Neural cell (in vitro differentiated cells): Measurements from ENCODE around the gene AMD1. TPM values are rescaled to one million over a fixed set of nuclear protein-coding genes. Genes with fewer than 3 reads are reported as not detected.

ENCODE experiments used
- H2AFZ ChIP-seq: fragments of 200-600, 300-800 bp; sonication (generic), shearing (Covaris generic); 2 replicates; pipeline ENCODE4 v1.6.0; 2014; ENCODE audit warnings: low read depth, mild to moderate bottlenecking, antibody characterized with exemption, low read length, moderate library complexity
- H3F3A ChIP-seq: fragments of 200-600 bp; shearing (Covaris generic); 2 replicates; pipeline ENCODE4 v1.6.1; 2016; ENCODE audit warnings: mild to moderate bottlenecking, moderate library complexity, mixed read lengths, antibody characterized with exemption, low read length; ENCODE audit not compliant: insufficient read depth, poor library complexity, severe bottlenecking
- H3K27ac ChIP-seq: fragments of 200-600, 300-800 bp; sonication (generic), shearing (Covaris generic); 2 replicates; pipeline ENCODE4 v1.5.1; 2014; ENCODE audit warnings: mild to moderate bottlenecking, low read length, moderate library complexity
- H3K27me3 ChIP-seq: fragments of 300-800, 200-600 bp; sonication (generic), shearing (Covaris generic); 2 replicates; pipeline ENCODE4 v1.6.0; 2014; ENCODE audit warnings: mild to moderate bottlenecking, low read depth, low read length, moderate library complexity; ENCODE audit not compliant: insufficient read depth
- H3K36me3 ChIP-seq: fragments of 300-800, 200-600 bp; sonication (generic), shearing (Covaris generic); 2 replicates; pipeline ENCODE4 v1.5.1; 2014; ENCODE audit warnings: mild to moderate bottlenecking, antibody characterized with exemption, low read length, moderate library complexity; ENCODE audit not compliant: insufficient read depth
- H3K4me2 ChIP-seq: fragments of 300-800, 200-600 bp; sonication (generic), shearing (Covaris generic); 2 replicates; pipeline ENCODE4 v1.6.0; 2014; ENCODE audit warnings: mild to moderate bottlenecking, low read length
- H3K4me3 ChIP-seq: fragments of 300-800, 200-600 bp; sonication (generic), shearing (Covaris generic); 2 replicates; pipeline ENCODE4 v1.5.1; 2014; ENCODE audit warnings: mild to moderate bottlenecking, low read length, moderate library complexity
- H3K79me2 ChIP-seq: fragments of 200-600 bp; shearing (Covaris generic); replicated peaks from 2 replicates; pipeline ENCODE4 v1.6.0; 2014; ENCODE audit warnings: mild to moderate bottlenecking, low read length, moderate library complexity; ENCODE audit not compliant: insufficient read depth
- H3K9ac ChIP-seq: fragments of 300-800, 200-600 bp; sonication (generic), shearing (Covaris generic); 2 replicates; pipeline ENCODE4 v1.6.1; 2016; ENCODE audit warnings: mild to moderate bottlenecking, low read length, mixed read lengths
- H3K9me2 ChIP-seq: fragments of 200-600 bp; shearing (Covaris generic); 2 replicates; pipeline ENCODE4 v1.6.1; 2016; ENCODE audit warnings: mild to moderate bottlenecking, low read length, mixed read lengths; ENCODE audit not compliant: insufficient read depth
- H3K9me3 ChIP-seq: fragments of 200-600, 300-800 bp; sonication (generic), shearing (Covaris generic); 2 replicates; pipeline ENCODE4 v1.6.1; 2016; ENCODE audit warnings: mild to moderate bottlenecking, mixed run types, low read length, moderate library complexity, mixed read lengths
- H4K20me1 ChIP-seq: fragments of 200-600 bp; shearing (Covaris generic); 2 replicates; pipeline ENCODE4 v1.6.1; 2016; ENCODE audit warnings: mild to moderate bottlenecking, mixed run types; ENCODE audit not compliant: insufficient read depth
- CTCF ChIP-seq: fragments of 450-650 bp; IDR thresholded peaks from 2 replicates; pipeline ENCODE4 v1.5.1; 2014; ENCODE audit warnings: antibody characterized with exemption, mild to moderate bottlenecking, moderate library complexity; ENCODE audit not compliant: poor library complexity, severe bottlenecking
- EP300 ChIP-seq: fragments of 450-650 bp; conservative IDR thresholded peaks from 2 replicates; pipeline ENCODE4 v1.6.1; 2014; ENCODE audit warnings: antibody characterized with exemption, mild to moderate bottlenecking, moderate library complexity; ENCODE audit not compliant: poor library complexity, severe bottlenecking
- EZH2 ChIP-seq: fragments of 200-600, 300-800 bp; shearing (Covaris generic), sonication (generic); IDR thresholded peaks from 2 replicates; pipeline ENCODE4 v1.6.1; 2014; ENCODE audit warnings: antibody characterized with exemption, low read length, borderline replicate concordance, mild to moderate bottlenecking; ENCODE audit not compliant: insufficient read depth, poor library complexity, severe bottlenecking
- MXI1 ChIP-seq: fragments of 450-650 bp; conservative IDR thresholded peaks from 2 replicates; pipeline ENCODE4 v1.6.1; 2014; ENCODE audit warnings: antibody characterized with exemption, mild to moderate bottlenecking; ENCODE audit not compliant: poor library complexity, severe bottlenecking
- POLR2AphosphoS5 ChIP-seq: IDR thresholded peaks from 2 replicates; pipeline ENCODE4 v1.6.1; 2012
- RAD21 ChIP-seq: fragments of 450-650 bp; conservative IDR thresholded peaks from 2 replicates; pipeline ENCODE4 v1.6.1; 2014; ENCODE audit warnings: antibody characterized with exemption, mild to moderate bottlenecking, moderate library complexity
- REST ChIP-seq: IDR thresholded peaks from 2 replicates; pipeline ENCODE4 v1.6.1; 2012; ENCODE audit warnings: borderline replicate concordance
- SMC3 ChIP-seq: fragments of 450-650 bp; conservative IDR thresholded peaks from 2 replicates; pipeline ENCODE4 v1.6.1; 2014; ENCODE audit warnings: antibody characterized with exemption, mild to moderate bottlenecking, moderate library complexity; ENCODE audit not compliant: poor library complexity
- TAF1 ChIP-seq: IDR thresholded peaks from 2 replicates; pipeline ENCODE4 v1.6.1; 2012; ENCODE audit warnings: low read depth
- polyA plus RNA-seq: library from polyadenylated mRNA; depleted of rRNA; stranded (reverse); fragments of >200 nt; gene quantifications from 2 replicates; pipeline ENCODE4 v1.2.3, GENCODE V29; 2014

AMD1 gene
- polyA plus RNA-seq, 1 donor from 2014 or later = 86.5 TPM

GRCh38 chr6:110881546-110882273 lies 7.1 kb downstream of the AMD1 start:
- no peaks in the 10 kb centered on the region for H3K9me3 ChIP-seq
- no peak overlapping the region for H3K4me2 ChIP-seq
- H3K4me3 ChIP-seq = no peak overlapping the region
- no peaks in the 10 kb centered on the region for H3K36me3 ChIP-seq
- H3K9me2 ChIP-seq = no peaks in the 10 kb centered on the region
- H3K27ac ChIP-seq = no peak overlapping the region
- H3F3A ChIP-seq = peaks cover 6% of the 10 kb centered on the region
- H3K79me2 ChIP-seq = peaks cover 98% of the 10 kb centered on the region
- no peak for TF ChIP-seq CTCF
- TF ChIP-seq EP300 = no peak
- no peak for TF ChIP-seq RAD21
- TF ChIP-seq SMC3 = no peak
- TF ChIP-seq REST = no peak
- TF ChIP-seq POLR2AphosphoS5 = no peak
- no peak for TF ChIP-seq TAF1
- TF ChIP-seq MXI1 = no peak
- no peak for TF ChIP-seq EZH2
- H3K27me3 ChIP-seq = no peaks in the 10 kb centered on the region
- no peak overlapping the region for H2AFZ ChIP-seq
- H4K20me1 ChIP-seq = peaks cover 3% of the 10 kb centered on the region
- H3K9ac ChIP-seq = no peak overlapping the region

GRCh38 chr6:110882274-110882619 lies 7.7 kb downstream of the AMD1 start:
- H3K4me2 ChIP-seq = no peak overlapping the region
- H3K4me3 ChIP-seq = no peak overlapping the region
- no peaks in the 10 kb centered on the region for H3K27me3 ChIP-seq

More at GRCh38 chr6:110882274-110882619, 7.7 kb downstream of the AMD1 start:
- Histone ChIP-seq H3F3A (peaks cover under 1% of the 10 kb centered on the region), H3K79me2 (peaks cover 98% of the 10 kb centered on the region), H3K36me3 (no peaks in the 10 kb centered on the region), H3K27ac (no peak overlapping the region), H3K9me3 (no peaks in the 10 kb centered on the region), H4K20me1 (peaks cover 3% of the 10 kb centered on the region), H3K9ac (no peak overlapping the region), H2AFZ (no peak overlapping the region), H3K9me2 (no peaks in the 10 kb centered on the region)
- TF ChIP-seq CTCF = no peak
- no peak for TF ChIP-seq MXI1
- TF ChIP-seq POLR2AphosphoS5 = no peak
- no peak for TF ChIP-seq EZH2
- TF ChIP-seq SMC3 = no peak
- TF ChIP-seq TAF1 = no peak
- TF ChIP-seq RAD21 = no peak
- no peak for TF ChIP-seq REST
- TF ChIP-seq EP300 = no peak
